Pericardium fibroblast (primary cell): ENCODE measurements around the gene PLEKHD1. TPM values are rescaled to one million over a fixed set of nuclear protein-coding genes. Genes with fewer than 3 reads are reported as not detected.

Experiments used
- total RNA-seq: library from RNA; depleted of rRNA; stranded (reverse); fragments of >200 nt; gene quantifications from 2 replicates; pipeline ENCODE4 v1.2.3, GENCODE V29; 2015

Gene PLEKHD1
- total RNA-seq: under 0.01 TPM in 1 of 2 replicates, not detected in the other

GRCh38 chr14:69484444-69485314 lies at the start of gene PLEKHD1:
PLEKHD1 (plus strand) TSS chr14:69484728; CDS start chr14:69484966, 238 bp downstream.

DNA sequence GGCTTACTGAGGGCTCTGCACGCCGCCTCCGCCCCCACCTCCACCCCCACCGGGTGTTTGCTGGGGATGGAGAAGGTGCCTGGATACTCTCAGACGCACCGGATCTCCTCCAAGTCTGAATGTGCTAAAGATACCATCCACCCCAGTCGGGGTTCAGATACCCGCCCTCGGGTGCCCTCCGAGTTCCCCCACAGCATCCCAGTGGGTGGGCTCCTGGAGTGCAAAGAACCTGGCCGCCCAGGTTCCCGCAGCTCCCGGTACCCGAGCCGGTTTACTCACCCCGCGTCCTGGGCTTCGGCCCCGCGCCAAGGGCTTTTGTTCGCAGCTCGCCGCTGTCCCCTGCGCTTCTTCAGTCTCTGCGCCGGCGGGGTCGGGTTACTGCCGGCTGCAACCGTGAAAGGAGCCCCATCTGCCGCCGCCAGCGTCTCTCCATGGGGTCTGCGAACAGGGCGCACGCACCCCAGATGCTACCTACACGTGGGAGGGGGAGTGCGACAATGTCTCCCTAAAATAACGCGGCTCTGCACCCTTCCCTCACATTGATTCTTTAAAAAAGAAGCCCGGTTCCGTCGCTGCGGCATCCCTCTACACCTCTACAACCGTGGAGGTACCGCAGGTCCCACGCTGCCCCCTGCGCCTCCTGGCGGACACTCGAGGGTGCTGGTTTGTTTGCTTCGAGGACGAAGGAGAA lies 89.9 kb downstream of the PLEKHD1 start, which contains the start of gene CCDC177:
Gene CCDC177, minus strand, starts transcription at position 609 of the 691 bp plus-strand sequence. CDS start 1,249 bp downstream, outside the sequence.

Other genes with a start within 250 kb of the PLEKHD1 start
- 1.1 and 3.7 TPM in 2 replicates for gene GALNT16, start 224.6 kb upstream of the PLEKHD1 start, total RNA-seq
- 92.1 and 94.9 TPM in 2 replicates for gene ERH, start 86.4 kb upstream of the PLEKHD1 start, total RNA-seq
- gene SLC39A9, start 86.0 kb upstream of the PLEKHD1 start, total RNA-seq: 63.8 and 67.2 TPM in 2 replicates
- 0.12 TPM in 1 of 2 replicates, not detected in the other for gene CCDC177, start 90.1 kb downstream of the PLEKHD1 start, total RNA-seq
- gene SUSD6, start 126.9 kb downstream of the PLEKHD1 start, total RNA-seq: 11.1 and 13.7 TPM in 2 replicates